HepG2 (cell line): ENCODE data around the gene SMARCA5. TPM values are rescaled to one million over a fixed set of nuclear protein-coding genes. Genes with fewer than 3 reads are reported as not detected.

Experiments
- CHD2 ChIP-seq: IDR thresholded peaks from 2 replicates; pipeline ENCODE4 v1.6.1; 2011; ENCODE audit warnings: low read depth, low read length, improper control_type of control experiment
- DDIT3 ChIP-seq: sonication (generic); formaldehyde crosslinking; IDR thresholded peaks from 2 replicates; pipeline ENCODE4 v1.4.0; 2020; ENCODE audit warnings: mild to moderate bottlenecking, missing genetic modification reagents
- HMGXB4 ChIP-seq, 2 experiments: sonication (generic) in 1 of 2; formaldehyde crosslinking in 1 of 2; IDR thresholded peaks; 2 replicates each; pipeline versions ENCODE4 v1.4.0 to v1.6.1; 2018 to 2020; ENCODE audit warnings: missing genetic modification reagents in 2 of 2, borderline replicate concordance in 1 of 2, low read depth in 1 of 2, mild to moderate bottlenecking in 1 of 2, missing biosample characterization in 1 of 2
- IKZF4 ChIP-seq: sonication (generic); formaldehyde crosslinking; IDR thresholded peaks from 2 replicates; pipeline ENCODE4 v1.5.1; 2020; ENCODE audit warnings: borderline replicate concordance, mild to moderate bottlenecking, low read depth, missing genetic modification reagents; ENCODE audit errors: not compliant biosample characterization
- LCORL ChIP-seq, 2 experiments: fragments of 450-650 bp in 1 of 2; sonication (generic) in 1 of 2; formaldehyde crosslinking in 1 of 2; IDR thresholded peaks; 2 replicates each; pipeline versions ENCODE4 v1.5.0 to v1.6.1; 2017 to 2020; ENCODE audit warnings: antibody characterized with exemption in 1 of 2, missing genetic modification reagents in 1 of 2
- MEF2D ChIP-seq: sonication (generic); formaldehyde crosslinking; IDR thresholded peaks from 2 replicates; pipeline ENCODE4 v1.5.1; 2020; ENCODE audit warnings: mild to moderate bottlenecking, missing genetic modification reagents
- POGZ ChIP-seq: sonication (generic); formaldehyde crosslinking; IDR thresholded peaks from 2 replicates; pipeline ENCODE4 v1.4.0; 2020; ENCODE audit warnings: mild to moderate bottlenecking, missing genetic modification reagents
- RBFOX2 ChIP-seq: fragments of 200-400 bp; formaldehyde crosslinking; IDR thresholded peaks from 2 replicates; pipeline ENCODE4 v1.6.1; 2017; ENCODE audit warnings: low read depth, mild to moderate bottlenecking, low read length
- SAP130 ChIP-seq: IDR thresholded peaks from 2 replicates; pipeline ENCODE4 v1.6.1; 2016; ENCODE audit warnings: low read depth
- SUZ12 ChIP-seq: fragments of 150-350 bp; IDR thresholded peaks from 2 replicates; pipeline ENCODE4 v1.6.1; 2014; ENCODE audit warnings: low read depth, low read length
- TMF1 ChIP-seq: sonication (generic); formaldehyde crosslinking; IDR thresholded peaks from 2 replicates; pipeline ENCODE4 v1.8.1; 2022; ENCODE audit warnings: low read depth, missing genetic modification reagents
- WIZ ChIP-seq: sonication (generic); formaldehyde crosslinking; IDR thresholded peaks from 2 replicates; pipeline ENCODE4 v1.5.1; 2020; ENCODE audit warnings: mild to moderate bottlenecking, missing genetic modification reagents
- ZKSCAN8 ChIP-seq: IDR thresholded peaks from 2 replicates; pipeline ENCODE4 v1.6.1; 2016; ENCODE audit warnings: borderline replicate concordance, missing genetic modification reagents, missing compliant biosample characterization
- ZNF124 ChIP-seq: sonication (generic); formaldehyde crosslinking; IDR thresholded peaks from 2 replicates; pipeline ENCODE4 v1.4.0; 2020; ENCODE audit warnings: missing genetic modification reagents
- ZNF260 ChIP-seq: sonication (generic); formaldehyde crosslinking; IDR thresholded peaks from 2 replicates; pipeline ENCODE4 v1.4.0; 2020; ENCODE audit warnings: missing genetic modification reagents, low read depth, mild to moderate bottlenecking, borderline replicate concordance
- ZNF292 ChIP-seq: sonication (generic); formaldehyde crosslinking; IDR thresholded peaks from 2 replicates; pipeline ENCODE4 v1.8.1; 2022; ENCODE audit warnings: mild to moderate bottlenecking, low read depth, missing genetic modification reagents, borderline replicate concordance
- ZNF333 ChIP-seq: sonication (generic); formaldehyde crosslinking; IDR thresholded peaks from 2 replicates; pipeline ENCODE4 v1.4.0; 2020; ENCODE audit warnings: mild to moderate bottlenecking, missing genetic modification reagents, borderline replicate concordance
- ZNF501 ChIP-seq: sonication (generic); formaldehyde crosslinking; IDR thresholded peaks from 2 replicates; pipeline ENCODE4 v1.5.1; 2020; ENCODE audit warnings: mild to moderate bottlenecking, moderate library complexity, missing genetic modification reagents
- ZNF777 ChIP-seq: sonication (generic); formaldehyde crosslinking; IDR thresholded peaks from 2 replicates; pipeline ENCODE4 v1.4.0; 2020; ENCODE audit warnings: missing genetic modification reagents
- polyA plus RNA-seq, 8 experiments: library from polyadenylated mRNA; depleted of rRNA in 3 of 8; stranded (reverse) in 7 of 8; unstranded in 1 of 8; fragments of >200 nt; fragmentation: Illumina TruSeq in 4 of 8; extraction: Trizol in 4 of 8; gene quantifications; 2 replicates each; pipeline versions ENCODE4 v1.2.1 to v1.2.3, GENCODE V29; 2011 to 2016; ENCODE audit warnings: low read depth in 4 of 8, missing spikeins in 1 of 8, mixed read lengths in 1 of 8; ENCODE audit not compliant: insufficient read depth in 1 of 8
- total RNA-seq, 5 experiments: library from RNA; depleted of rRNA; stranded (reverse); fragments of >200 nt; fragmentation: Illumina TruSeq; extraction: Trizol; gene quantifications; 2 replicates each; pipeline ENCODE4 v1.2.3, GENCODE V29; 2016; ENCODE audit warnings: low read depth in 1 of 5
- TF ChIP-seq, protein P1 (sequence below): IDR thresholded peaks from 2 replicates; pipeline ENCODE4 v1.6.1; 2016; ENCODE audit warnings: missing compliant biosample characterization, missing genetic modification reagents, borderline replicate concordance
- TF ChIP-seq, protein P2 (sequence below): sonication (generic); formaldehyde crosslinking; IDR thresholded peaks from 2 replicates; pipeline ENCODE4 v1.4.0; 2020; ENCODE audit warnings: missing genetic modification reagents

SMARCA5 gene
- total and polyA plus RNA-seq, 2 of the 13 experiments (the other 11 are each of a cell fraction or from before 2014, with no cell fraction given), result 7.0 to 37.5 TPM

- TF ChIP-seq MEF2D (CRISPR knock-in tag) (peak; percentile 80), CHD2 (peak; percentile 97), ZNF333 (CRISPR knock-in tag) (peak; percentile 69; the same call in 1 of the 2 replicates), ZNF260 (CRISPR knock-in tag) (no peak), POGZ (CRISPR knock-in tag) (peak; percentile 61; the same call in 1 of the 2 replicates), TMF1 (CRISPR knock-in tag) (peak; percentile 55; the same call in 1 of the 2 replicates), LCORL (IDR thresholded peaks at IDR 0.05) (no peak), LCORL (CRISPR knock-in tag; IDR thresholded peaks at IDR 0.05) (no peak; the same call in 1 of the 2 replicates), RBFOX2 (peak; percentile 91), IKZF4 (CRISPR knock-in tag) (peak; percentile 34), ZNF501 (peak; percentile 53), HMGXB4 (CRISPR knock-in tag; IDR thresholded peaks at IDR 0.05; ENCODE audit: borderline replicate concordance in 1 of 2, low read depth in 1 of 2) (peak; percentile 68 to 90), DDIT3 (CRISPR knock-in tag) (no peak), ZNF777 (CRISPR knock-in tag) (peak; percentile 99), ZNF292 (peak; percentile 58; the same call in 1 of the 2 replicates), ZNF124 (no peak), ZKSCAN8 (CRISPR knock-in tag) (no peak), SAP130 (CRISPR knock-in tag) (peak; percentile 74), SUZ12 (no peak), WIZ (peak; percentile 53; the same call in 1 of the 2 replicates)
- TF ChIP-seq, protein P1, sequence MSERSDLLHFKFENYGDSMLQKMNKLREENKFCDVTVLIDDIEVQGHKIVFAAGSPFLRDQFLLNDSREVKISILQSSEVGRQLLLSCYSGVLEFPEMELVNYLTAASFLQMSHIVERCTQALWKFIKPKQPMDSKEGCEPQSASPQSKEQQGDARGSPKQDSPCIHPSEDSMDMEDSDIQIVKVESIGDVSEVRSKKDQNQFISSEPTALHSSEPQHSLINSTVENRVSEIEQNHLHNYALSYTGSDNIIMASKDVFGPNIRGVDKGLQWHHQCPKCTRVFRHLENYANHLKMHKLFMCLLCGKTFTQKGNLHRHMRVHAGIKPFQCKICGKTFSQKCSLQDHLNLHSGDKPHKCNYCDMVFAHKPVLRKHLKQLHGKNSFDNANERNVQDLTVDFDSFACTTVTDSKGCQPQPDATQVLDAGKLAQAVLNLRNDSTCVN (CRISPR knock-in tag), result peak; percentile 60; the same call in 1 of the 2 replicates
- TF ChIP-seq, protein P2, sequence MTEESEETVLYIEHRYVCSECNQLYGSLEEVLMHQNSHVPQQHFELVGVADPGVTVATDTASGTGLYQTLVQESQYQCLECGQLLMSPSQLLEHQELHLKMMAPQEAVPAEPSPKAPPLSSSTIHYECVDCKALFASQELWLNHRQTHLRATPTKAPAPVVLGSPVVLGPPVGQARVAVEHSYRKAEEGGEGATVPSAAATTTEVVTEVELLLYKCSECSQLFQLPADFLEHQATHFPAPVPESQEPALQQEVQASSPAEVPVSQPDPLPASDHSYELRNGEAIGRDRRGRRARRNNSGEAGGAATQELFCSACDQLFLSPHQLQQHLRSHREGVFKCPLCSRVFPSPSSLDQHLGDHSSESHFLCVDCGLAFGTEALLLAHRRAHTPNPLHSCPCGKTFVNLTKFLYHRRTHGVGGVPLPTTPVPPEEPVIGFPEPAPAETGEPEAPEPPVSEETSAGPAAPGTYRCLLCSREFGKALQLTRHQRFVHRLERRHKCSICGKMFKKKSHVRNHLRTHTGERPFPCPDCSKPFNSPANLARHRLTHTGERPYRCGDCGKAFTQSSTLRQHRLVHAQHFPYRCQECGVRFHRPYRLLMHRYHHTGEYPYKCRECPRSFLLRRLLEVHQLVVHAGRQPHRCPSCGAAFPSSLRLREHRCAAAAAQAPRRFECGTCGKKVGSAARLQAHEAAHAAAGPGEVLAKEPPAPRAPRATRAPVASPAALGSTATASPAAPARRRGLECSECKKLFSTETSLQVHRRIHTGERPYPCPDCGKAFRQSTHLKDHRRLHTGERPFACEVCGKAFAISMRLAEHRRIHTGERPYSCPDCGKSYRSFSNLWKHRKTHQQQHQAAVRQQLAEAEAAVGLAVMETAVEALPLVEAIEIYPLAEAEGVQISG, result peak; percentile 27
Measured at GRCh38 chr4:143513314-143514168, at the start of gene SMARCA5 (continued).
